ENCODE results near the gene FAM174B. TPM values are rescaled to one million over a fixed set of nuclear protein-coding genes. Genes with fewer than 3 reads are reported as not detected.
A peak's percentile ranks its signal among the peaks of the same experiment; 100 is the strongest.

FAM174B gene
- total and polyA plus RNA-seq, 3 donors from 2014 or later: 15.7 to 18.7 (median 18.6) TPM

DNA sequence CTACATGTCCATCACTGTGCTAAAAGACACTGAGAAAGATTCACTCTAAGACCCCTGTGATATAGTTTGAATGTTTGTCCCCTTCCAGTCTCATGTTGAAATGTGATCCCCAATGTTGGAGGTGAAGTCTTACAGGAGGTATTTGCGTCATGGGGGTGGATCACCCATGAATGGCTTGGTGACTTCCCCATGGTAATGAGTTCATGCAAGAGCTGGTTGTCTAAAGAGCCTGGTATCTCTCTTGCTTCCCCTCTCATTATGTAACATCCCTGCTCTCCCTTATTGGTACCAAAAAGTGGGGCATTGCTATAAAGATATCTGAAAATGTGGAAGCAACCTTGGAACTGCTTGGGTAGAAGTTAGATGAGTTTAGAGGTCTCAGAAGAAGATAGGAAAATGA lies 32.2 kb upstream of the FAM174B start:
- H3K27me3 ChIP-seq: no peaks in the 10 kb centered on the region
- WGBS, 2 donors: 90 to 93% methylated on average over 1 of the region's 1 CpG
- H3K36me3 ChIP-seq (ENCODE audit: low read depth, missing control alignments): no peaks in the 10 kb centered on the region
- no peaks in the 10 kb centered on the region for H3K9me3 ChIP-seq
- TF ChIP-seq POLR2A (IDR thresholded peaks at IDR 0.05): no peak
- H3K4me3 ChIP-seq: no peak overlapping the region
- no peaks in the 10 kb centered on the region for H3K4me1 ChIP-seq
- no peak overlapping the region for H3K27ac ChIP-seq
- DNase-seq: no peak
- intact Hi-C loops (cut with DNase I; ENCODE audit: low total_unique reads): no loop called here

- no peak overlapping the region for H3K4me3 ChIP-seq
- H3K27ac ChIP-seq: no peak overlapping the region
- intact Hi-C loops (cut with DNase I; ENCODE audit: low total_unique reads): no loop called here
- TF ChIP-seq, protein P1, sequence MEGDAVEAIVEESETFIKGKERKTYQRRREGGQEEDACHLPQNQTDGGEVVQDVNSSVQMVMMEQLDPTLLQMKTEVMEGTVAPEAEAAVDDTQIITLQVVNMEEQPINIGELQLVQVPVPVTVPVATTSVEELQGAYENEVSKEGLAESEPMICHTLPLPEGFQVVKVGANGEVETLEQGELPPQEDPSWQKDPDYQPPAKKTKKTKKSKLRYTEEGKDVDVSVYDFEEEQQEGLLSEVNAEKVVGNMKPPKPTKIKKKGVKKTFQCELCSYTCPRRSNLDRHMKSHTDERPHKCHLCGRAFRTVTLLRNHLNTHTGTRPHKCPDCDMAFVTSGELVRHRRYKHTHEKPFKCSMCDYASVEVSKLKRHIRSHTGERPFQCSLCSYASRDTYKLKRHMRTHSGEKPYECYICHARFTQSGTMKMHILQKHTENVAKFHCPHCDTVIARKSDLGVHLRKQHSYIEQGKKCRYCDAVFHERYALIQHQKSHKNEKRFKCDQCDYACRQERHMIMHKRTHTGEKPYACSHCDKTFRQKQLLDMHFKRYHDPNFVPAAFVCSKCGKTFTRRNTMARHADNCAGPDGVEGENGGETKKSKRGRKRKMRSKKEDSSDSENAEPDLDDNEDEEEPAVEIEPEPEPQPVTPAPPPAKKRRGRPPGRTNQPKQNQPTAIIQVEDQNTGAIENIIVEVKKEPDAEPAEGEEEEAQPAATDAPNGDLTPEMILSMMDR (IDR thresholded peaks at IDR 0.05): no peak
- no peak for TF ChIP-seq POLR2A (IDR thresholded peaks at IDR 0.05)
- H3K4me1 ChIP-seq: no peaks in the 10 kb centered on the region
- H3K27me3 ChIP-seq: no peaks in the 10 kb centered on the region
- 93 to 95% methylated on average over 4 of the region's 4 CpGs for WGBS, 2 donors
- no peaks in the 10 kb centered on the region for H3K36me3 ChIP-seq (ENCODE audit: low read depth, missing control alignments)
- no peaks in the 10 kb centered on the region for H3K9me3 ChIP-seq
- no peak for DNase-seq
Measured at GRCh38 chr15:92687195-92687602, 31.6 kb upstream of the FAM174B start.

DNA sequence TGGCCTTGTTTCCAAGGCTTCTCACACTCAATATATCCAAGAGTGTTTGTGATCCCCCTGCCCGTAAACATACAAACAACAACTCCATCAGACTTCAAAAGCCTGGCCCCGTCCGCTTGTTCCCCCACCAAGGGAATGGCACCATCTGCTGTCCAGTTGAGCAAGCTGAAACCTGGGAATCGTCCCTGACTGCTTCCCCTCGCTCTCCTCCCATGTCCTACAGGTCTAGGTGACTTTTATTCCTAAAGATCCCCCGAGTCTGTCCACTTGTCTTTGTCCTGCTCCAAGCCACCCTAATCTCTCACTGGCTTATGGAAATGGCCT lies 27.9 kb upstream of the FAM174B start:
- Histone ChIP-seq H3K4me3 (no peak overlapping the region), H3K36me3 (ENCODE audit: low read depth, missing control alignments) (no peaks in the 10 kb centered on the region), H3K27ac (no peak overlapping the region), H3K4me1 (no peaks in the 10 kb centered on the region), H3K9me3 (no peaks in the 10 kb centered on the region), H3K27me3 (no peaks in the 10 kb centered on the region)
- intact Hi-C loops (cut with DNase I; ENCODE audit: low total_unique reads): no loop called here
- no peak for TF ChIP-seq POLR2A (IDR thresholded peaks at IDR 0.05)
- TF ChIP-seq, protein P1 (IDR thresholded peaks at IDR 0.05): peak; percentile 30 to 56 (median 49)
- 58 to 75% methylated on average over 6 of the region's 6 CpGs for WGBS, 2 donors
- DNase-seq: peak; percentile 49

GRCh38 chr15:92682741-92683510 lies 27.4 kb upstream of the FAM174B start:
- Histone ChIP-seq H3K27me3 (no peaks in the 10 kb centered on the region), H3K4me3 (no peak overlapping the region), H3K4me1 (no peaks in the 10 kb centered on the region), H3K36me3 (ENCODE audit: low read depth, missing control alignments) (no peaks in the 10 kb centered on the region), H3K27ac (no peak overlapping the region), H3K9me3 (no peaks in the 10 kb centered on the region)
- no peak for DNase-seq
- 82 to 87% methylated on average over 7 of the region's 7 CpGs for WGBS, 2 donors
- no peak for TF ChIP-seq POLR2A (IDR thresholded peaks at IDR 0.05)
- TF ChIP-seq, protein P1 (IDR thresholded peaks at IDR 0.05): no peak
- intact Hi-C loops (cut with DNase I; ENCODE audit: low total_unique reads): no loop called here

DNA sequence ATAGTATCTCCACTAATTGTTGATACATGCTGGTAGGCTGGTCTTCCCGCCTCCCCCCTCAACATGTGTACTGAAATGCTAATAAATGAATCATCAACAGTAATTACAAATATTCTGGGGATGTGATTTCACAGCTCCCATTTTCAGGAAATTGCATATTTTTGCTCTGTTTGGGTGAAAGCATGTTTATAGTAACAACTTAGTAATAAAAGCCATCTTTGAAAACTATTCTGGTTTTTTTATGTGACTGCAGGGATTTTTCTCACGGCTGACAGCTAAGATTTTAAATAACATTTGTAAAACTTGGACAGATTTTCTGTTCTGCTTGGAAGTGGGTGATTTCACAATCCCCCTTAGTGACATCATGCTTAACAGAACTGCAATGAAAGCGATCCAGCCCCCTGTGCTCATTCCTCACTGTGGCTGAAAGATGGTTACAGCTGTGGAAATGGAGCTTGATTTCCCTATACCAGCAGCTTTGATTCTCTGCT lies 25.6 kb upstream of the FAM174B start:
- H3K4me1 ChIP-seq: no peaks in the 10 kb centered on the region
- TF ChIP-seq, protein P1 (IDR thresholded peaks at IDR 0.05): no peak
- TF ChIP-seq POLR2A (IDR thresholded peaks at IDR 0.05): no peak
- H3K27me3 ChIP-seq: no peaks in the 10 kb centered on the region
- DNase-seq: no peak
- H3K27ac ChIP-seq: no peak overlapping the region
- H3K4me3 ChIP-seq: no peak overlapping the region
- no peaks in the 10 kb centered on the region for H3K9me3 ChIP-seq
- no peaks in the 10 kb centered on the region for H3K36me3 ChIP-seq (ENCODE audit: low read depth, missing control alignments)
- intact Hi-C loops (cut with DNase I; ENCODE audit: low total_unique reads): no loop called here
- 75 to 77% methylated on average over 2 to 3 of the region's 3 CpGs for WGBS, 2 donors

All from testis (tissue), 3 donors.